ENCODE data around the gene ADM.
A peak's percentile ranks its signal among the peaks of the same experiment; 100 is the strongest.

ADM gene

DNA sequence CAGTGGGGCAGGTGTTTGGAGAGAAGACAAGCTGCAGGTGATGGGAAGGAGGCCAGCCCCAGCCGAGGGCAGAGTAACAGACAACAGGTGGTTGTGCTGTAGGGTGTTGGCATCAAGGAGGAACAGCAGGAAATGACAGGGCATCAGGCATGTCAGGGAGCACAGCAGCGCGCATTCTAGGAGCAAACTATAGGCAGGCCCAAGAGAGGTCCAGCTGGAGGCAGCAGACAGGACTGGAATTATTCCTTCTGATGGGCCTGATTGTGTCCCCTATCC is 13.6 kb downstream of the ADM start:
- Histone ChIP-seq H2AFZ (ENCODE audit: low read depth, low read length) (no peak overlapping the region), H3K79me1 (replicated peaks; ENCODE audit: low read length, poor library complexity, severe bottlenecking) (no peaks in the 10 kb centered on the region), H3K4ac (ENCODE audit: low read depth in 1 of 2, low read length in 2 of 2) (no peak overlapping the region), H2AK5ac (ENCODE audit: low read length, severe bottlenecking) (no peak overlapping the region), H3K27me3 (ENCODE audit: control insufficient read depth in 1 of 2, insufficient read depth in 1 of 2, low read length in 2 of 2) (no peaks in the 10 kb centered on the region), H3K9ac (ENCODE audit: low read length) (no peak overlapping the region), H2BK120ac (ENCODE audit: low read depth, low read length) (no peak overlapping the region), H3K4me3 (ENCODE audit: insufficient read depth in 1 of 2, low read depth in 1 of 2, low read length in 2 of 2) (no peak overlapping the region), H4K91ac (ENCODE audit: low read length) (no peak overlapping the region), H3K4me2 (ENCODE audit: low read length, poor library complexity, severe bottlenecking) (no peak overlapping the region), H2BK12ac (ENCODE audit: low read length in 2 of 2) (peak overlapping the region in 1 of 2 experiments; percentile 35), H3K14ac (ENCODE audit: low read length in 2 of 2) (peak overlapping the region in 1 of 2 experiments; percentile 55), H3K4me1 (ENCODE audit: control insufficient read depth, insufficient read depth, low read depth, low read length) (peaks cover 9% of the 10 kb centered on the region), H2BK5ac (ENCODE audit: low read depth, low read length, poor library complexity, severe bottlenecking) (no peak overlapping the region), H3K23ac (ENCODE audit: low read length in 2 of 2) (no peak overlapping the region), H3K36me3 (ENCODE audit: control insufficient read depth in 1 of 2, insufficient read depth in 2 of 2, low read depth in 1 of 2, low read length in 2 of 2) (no peaks in the 10 kb centered on the region), H4K8ac (ENCODE audit: low read length) (no peak overlapping the region), H3K27ac (ENCODE audit: low read length, poor library complexity, severe bottlenecking) (no peak overlapping the region), H3K9me3 (ENCODE audit: control insufficient read depth, low read length) (no peaks in the 10 kb centered on the region), H3K18ac (ENCODE audit: low read depth in 1 of 2, low read length in 2 of 2) (no peak overlapping the region), H2BK15ac (ENCODE audit: low read depth, poor library complexity, severe bottlenecking) (no peak overlapping the region)
- WGBS, result 93% methylated on average over 3 of the region's 3 CpGs
- no peak for DNase-seq

DNA sequence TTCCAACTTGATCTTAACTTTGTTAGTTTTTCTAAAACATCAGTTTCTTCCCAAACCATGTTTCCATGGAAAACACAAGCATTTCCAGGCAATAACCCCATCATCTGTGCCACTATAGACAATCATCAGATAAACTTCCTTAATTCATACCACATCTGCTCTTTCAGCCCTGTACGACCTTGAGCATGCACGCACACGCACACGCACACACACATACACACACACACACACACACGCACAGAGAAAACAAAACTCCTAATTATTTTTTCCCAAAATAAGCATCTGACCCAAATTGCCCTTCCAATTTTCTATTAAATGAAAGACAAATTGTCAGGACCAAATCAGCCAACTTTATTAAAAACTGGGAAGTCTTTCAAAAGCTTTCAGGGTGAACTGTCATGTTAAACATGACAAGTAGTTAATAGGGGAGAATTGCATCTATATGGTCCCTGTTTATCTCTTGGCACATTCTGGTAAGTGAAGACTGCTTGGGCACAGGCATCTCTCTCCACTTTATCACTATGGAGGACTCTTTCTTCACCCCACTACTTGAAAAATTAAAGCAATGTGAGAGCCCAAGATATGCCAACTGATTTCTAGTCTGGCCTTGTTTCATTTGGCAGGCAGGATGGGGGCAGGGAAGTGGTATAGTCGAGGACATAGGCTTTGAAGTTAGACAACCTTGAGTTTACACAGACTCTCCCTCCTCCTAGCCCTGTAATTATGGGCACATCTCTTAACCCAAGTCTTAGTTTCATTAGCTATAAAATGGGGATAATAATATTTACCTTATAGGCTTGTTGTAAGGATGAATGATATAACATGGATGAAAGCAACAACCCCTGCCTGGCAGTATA is 15.1 kb downstream of the ADM start:
- H3K36me3 ChIP-seq (ENCODE audit: control insufficient read depth in 1 of 2, insufficient read depth in 2 of 2, low read depth in 1 of 2, low read length in 2 of 2), result no peaks in the 10 kb centered on the region
- no peak overlapping the region for H3K4me2 ChIP-seq (ENCODE audit: low read length, poor library complexity, severe bottlenecking)
- no peak overlapping the region for H2BK120ac ChIP-seq (ENCODE audit: low read depth, low read length)
- no peak overlapping the region for H2AK5ac ChIP-seq (ENCODE audit: low read length, severe bottlenecking)
- H3K9me3 ChIP-seq (ENCODE audit: control insufficient read depth, low read length), result no peaks in the 10 kb centered on the region
- H3K18ac ChIP-seq (ENCODE audit: low read depth in 1 of 2, low read length in 2 of 2), result no peak overlapping the region
- no peaks in the 10 kb centered on the region for H3K79me1 ChIP-seq (replicated peaks; ENCODE audit: low read length, poor library complexity, severe bottlenecking)
- no peak overlapping the region for H2BK5ac ChIP-seq (ENCODE audit: low read depth, low read length, poor library complexity, severe bottlenecking)
- H3K14ac ChIP-seq (ENCODE audit: low read length in 2 of 2), result no peak overlapping the region
- no peak overlapping the region for H3K9ac ChIP-seq (ENCODE audit: low read length)
- no peak overlapping the region for H2BK15ac ChIP-seq (ENCODE audit: low read depth, poor library complexity, severe bottlenecking)
- H2AFZ ChIP-seq (ENCODE audit: low read depth, low read length), result no peak overlapping the region
- H3K27me3 ChIP-seq (ENCODE audit: control insufficient read depth in 1 of 2, insufficient read depth in 1 of 2, low read length in 2 of 2), result no peaks in the 10 kb centered on the region
- H3K23ac ChIP-seq (ENCODE audit: low read length in 2 of 2), result no peak overlapping the region
- H4K8ac ChIP-seq (ENCODE audit: low read length), result no peak overlapping the region
- H3K4me1 ChIP-seq (ENCODE audit: control insufficient read depth, insufficient read depth, low read depth, low read length), result peaks cover 9% of the 10 kb centered on the region
- no peak overlapping the region for H3K4me3 ChIP-seq (ENCODE audit: insufficient read depth in 1 of 2, low read depth in 1 of 2, low read length in 2 of 2)
- no peak overlapping the region for H3K27ac ChIP-seq (ENCODE audit: low read length, poor library complexity, severe bottlenecking)
- H2BK12ac ChIP-seq (ENCODE audit: low read length in 2 of 2), result no peak overlapping the region
- WGBS, result 79% methylated on average over 6 of the region's 6 CpGs
- no peak overlapping the region for H4K91ac ChIP-seq (ENCODE audit: low read length)
- no peak for DNase-seq
- no peak overlapping the region for H3K4ac ChIP-seq (ENCODE audit: low read depth in 1 of 2, low read length in 2 of 2)

DNA sequence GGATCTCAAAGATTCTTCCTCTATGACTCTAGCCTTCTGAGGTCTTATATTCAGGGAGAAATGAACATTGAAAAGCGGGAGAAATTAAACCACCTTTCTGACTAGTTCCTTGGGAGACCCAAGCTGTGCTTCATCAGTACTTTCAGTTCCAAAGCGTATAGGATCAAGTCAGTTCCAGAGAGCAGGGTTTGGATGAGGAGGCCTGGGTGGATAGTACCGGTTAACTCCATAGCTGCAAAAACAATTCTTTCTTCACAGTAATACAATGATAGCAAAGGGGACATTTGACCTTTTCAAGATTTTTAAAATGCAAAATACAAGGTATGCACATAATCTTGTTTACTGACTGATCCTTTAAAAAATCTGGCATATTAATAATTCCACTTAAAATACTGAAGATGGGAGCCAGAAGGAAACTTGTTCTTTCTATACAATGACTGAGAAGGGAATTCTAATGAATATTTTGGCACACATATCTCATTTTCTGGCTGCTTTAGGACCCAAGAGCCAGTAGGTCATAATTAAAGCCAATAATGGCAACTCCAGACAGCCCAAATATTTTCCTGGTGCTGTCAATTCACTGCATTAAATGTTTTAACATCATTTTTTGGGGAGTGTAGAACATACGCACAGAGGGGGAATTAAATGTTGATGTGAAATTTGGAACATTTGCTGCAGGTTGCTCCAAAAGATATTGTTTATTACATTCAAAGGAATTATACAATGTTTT is 16.0 kb downstream of the ADM start:
- no peak overlapping the region for H3K27ac ChIP-seq (ENCODE audit: low read length, poor library complexity, severe bottlenecking)
- no peak overlapping the region for H2BK12ac ChIP-seq (ENCODE audit: low read length in 2 of 2)
- no peak overlapping the region for H3K4me3 ChIP-seq (ENCODE audit: insufficient read depth in 1 of 2, low read depth in 1 of 2, low read length in 2 of 2)
- H4K8ac ChIP-seq (ENCODE audit: low read length), result no peak overlapping the region
- H4K91ac ChIP-seq (ENCODE audit: low read length), result no peak overlapping the region
- no peak overlapping the region for H3K4me2 ChIP-seq (ENCODE audit: low read length, poor library complexity, severe bottlenecking)
- no peaks in the 10 kb centered on the region for H3K27me3 ChIP-seq (ENCODE audit: control insufficient read depth in 1 of 2, insufficient read depth in 1 of 2, low read length in 2 of 2)
- no peak overlapping the region for H3K18ac ChIP-seq (ENCODE audit: low read depth in 1 of 2, low read length in 2 of 2)
- H3K79me1 ChIP-seq (replicated peaks; ENCODE audit: low read length, poor library complexity, severe bottlenecking), result no peaks in the 10 kb centered on the region
- no peaks in the 10 kb centered on the region for H3K9me3 ChIP-seq (ENCODE audit: control insufficient read depth, low read length)
- DNase-seq, result no peak
- H2BK5ac ChIP-seq (ENCODE audit: low read depth, low read length, poor library complexity, severe bottlenecking), result no peak overlapping the region
- WGBS, result 100% methylated on average over 2 of the region's 4 CpGs
- H2BK120ac ChIP-seq (ENCODE audit: low read depth, low read length), result no peak overlapping the region
- no peaks in the 10 kb centered on the region for H3K36me3 ChIP-seq (ENCODE audit: control insufficient read depth in 1 of 2, insufficient read depth in 2 of 2, low read depth in 1 of 2, low read length in 2 of 2)
- no peak overlapping the region for H3K23ac ChIP-seq (ENCODE audit: low read length in 2 of 2)
- no peak overlapping the region for H2AFZ ChIP-seq (ENCODE audit: low read depth, low read length)
- H3K9ac ChIP-seq (ENCODE audit: low read length), result no peak overlapping the region
- no peak overlapping the region for H2BK15ac ChIP-seq (ENCODE audit: low read depth, poor library complexity, severe bottlenecking)
- H3K4ac ChIP-seq (ENCODE audit: low read depth in 1 of 2, low read length in 2 of 2), result no peak overlapping the region
- H3K4me1 ChIP-seq (ENCODE audit: control insufficient read depth, insufficient read depth, low read depth, low read length), result peaks cover 11% of the 10 kb centered on the region
- no peak overlapping the region for H3K14ac ChIP-seq (ENCODE audit: low read length in 2 of 2)
- H2AK5ac ChIP-seq (ENCODE audit: low read length, severe bottlenecking), result no peak overlapping the region

DNA sequence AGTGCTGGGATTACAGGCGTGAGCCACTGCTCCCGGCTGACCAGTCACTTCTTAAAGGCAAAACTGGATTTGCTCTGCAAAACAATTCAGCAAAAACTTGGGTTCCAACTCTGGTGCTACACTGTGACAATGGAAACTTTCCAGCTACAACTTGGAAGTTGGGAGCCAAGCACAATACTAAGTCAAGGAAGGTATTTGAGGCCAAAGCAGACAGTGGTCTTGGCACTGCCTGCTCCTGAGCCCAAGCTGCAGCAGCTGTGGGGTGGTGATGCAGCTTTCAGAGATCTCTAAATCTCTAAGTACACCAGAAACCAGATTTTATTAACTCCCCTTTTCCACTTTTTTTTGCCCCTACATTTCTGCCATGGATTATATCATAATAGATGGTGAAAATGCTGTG is 17.5 kb downstream of the ADM start:
- Histone ChIP-seq H3K14ac (ENCODE audit: low read length in 2 of 2) (peak overlapping the region in 1 of 2 experiments; percentile 64), H3K27me3 (ENCODE audit: control insufficient read depth in 1 of 2, insufficient read depth in 1 of 2, low read length in 2 of 2) (no peaks in the 10 kb centered on the region), H3K9me3 (ENCODE audit: control insufficient read depth, low read length) (no peaks in the 10 kb centered on the region), H3K23ac (ENCODE audit: low read length in 2 of 2) (no peak overlapping the region), H2BK120ac (ENCODE audit: low read depth, low read length) (no peak overlapping the region), H3K27ac (ENCODE audit: low read length, poor library complexity, severe bottlenecking) (no peak overlapping the region), H3K79me1 (replicated peaks; ENCODE audit: low read length, poor library complexity, severe bottlenecking) (no peaks in the 10 kb centered on the region), H4K8ac (ENCODE audit: low read length) (no peak overlapping the region), H4K91ac (ENCODE audit: low read length) (peak overlapping the region; percentile 52), H3K9ac (ENCODE audit: low read length) (peak overlapping the region; percentile 88), H3K36me3 (ENCODE audit: control insufficient read depth in 1 of 2, insufficient read depth in 2 of 2, low read depth in 1 of 2, low read length in 2 of 2) (no peaks in the 10 kb centered on the region), H2BK12ac (ENCODE audit: low read length in 2 of 2) (peak overlapping the region in 1 of 2 experiments; percentile 97), H3K4me3 (ENCODE audit: insufficient read depth in 1 of 2, low read depth in 1 of 2, low read length in 2 of 2) (peak overlapping the region in 1 of 2 experiments; percentile 43), H3K18ac (ENCODE audit: low read depth in 1 of 2, low read length in 2 of 2) (peak overlapping the region; percentile 81 to 96), H3K4me1 (ENCODE audit: control insufficient read depth, insufficient read depth, low read depth, low read length) (peaks cover 12% of the 10 kb centered on the region), H2BK15ac (ENCODE audit: low read depth, poor library complexity, severe bottlenecking) (peak overlapping the region; percentile 60), H2AFZ (ENCODE audit: low read depth, low read length) (no peak overlapping the region), H3K4ac (ENCODE audit: low read depth in 1 of 2, low read length in 2 of 2) (peak overlapping the region; percentile 66 to 92), H3K4me2 (ENCODE audit: low read length, poor library complexity, severe bottlenecking) (no peak overlapping the region), H2AK5ac (ENCODE audit: low read length, severe bottlenecking) (peak overlapping the region; percentile 76), H2BK5ac (ENCODE audit: low read depth, low read length, poor library complexity, severe bottlenecking) (no peak overlapping the region)
- DNase-seq, result no peak
- 88% methylated on average over 2 of the region's 2 CpGs for WGBS
